Left lung (tissue), 10 donors: ENCODE results near the gene PFAS. TPM values are rescaled to one million over a fixed set of nuclear protein-coding genes. Genes with fewer than 3 reads are reported as not detected.

Experiments used
- ATAC-seq: fragments of 200-7000 bp; cut with Tn5 transposase; one replicate; pipeline ENCODE4 v1.9.1; 2020; ENCODE audit warnings: moderate library complexity
- DNase-seq, 4 donors: peaks; one replicate each; pipeline ENCODE4 v3.0.0-alpha.2; 2013 to 2020
- H3K27ac ChIP-seq, 2 donors: fragments of 200-600 bp; sonication (generic) in 1 of 2; one replicate each; pipeline versions ENCODE4 v1.5.0 to v1.8.0; 2020 to 2021
- H3K27me3 ChIP-seq, 2 donors: fragments of 200-600 bp; sonication (generic) in 1 of 2; one replicate each; pipeline versions ENCODE4 v1.5.0 to v1.8.0; 2020 to 2021
- H3K36me3 ChIP-seq, 2 donors: fragments of 200-600 bp; sonication (generic) in 1 of 2; one replicate each; pipeline versions ENCODE4 v1.5.0 to v1.8.0; 2020 to 2021
- H3K4me1 ChIP-seq, 2 donors: fragments of 200-600 bp; one replicate each; pipeline ENCODE4 v1.8.0; 2021
- H3K4me3 ChIP-seq, 2 donors: fragments of 200-600 bp; sonication (generic) in 1 of 2; one replicate each; pipeline versions ENCODE4 v1.5.0 to v1.8.0; 2020 to 2021; ENCODE audit warnings: mild to moderate bottlenecking in 1 of 2
- H3K9me3 ChIP-seq, 2 donors: fragments of 200-600 bp; sonication (generic) in 1 of 2; one replicate each; pipeline versions ENCODE4 v1.5.0 to v1.8.0; 2020 to 2021
- intact Hi-C, 2 donors: fragments of 100-400 bp; cut with DNase I; formaldehyde crosslinking; loops; one replicate each; pipeline versions ENCODE4 v1.11.2 to v1.14.2; 2022
- polyA plus RNA-seq, 6 donors: library from polyadenylated mRNA; unstranded; fragments of 120-200 nt; gene quantifications; one replicate each; pipeline ENCODE4 v1.2.1, GENCODE V29; 2013; ENCODE audit not compliant: insufficient read length in 6 of 6
- total RNA-seq, 2 donors: library from RNA; stranded (reverse); fragmentation: NEBNext Ultra II Directional; extraction: Animal tissue kit (Norgen Biotek cat#: 25700); gene quantifications; one replicate each; pipeline ENCODE4 v1.2.1, GENCODE V29; 2021
- TF ChIP-seq, protein P1 (sequence below), 2 donors: fragments of 200-600 bp; sonication (generic) in 1 of 2; IDR thresholded peaks; one replicate each; pipeline versions ENCODE4 v1.5.0 to v1.8.0; 2021; ENCODE audit warnings: antibody characterized with exemption in 2 of 2
- donor health status: DM: no; HTN: yes; CAD: no.
- donor health status: DM: no; HTN: no; CAD: no.

PFAS gene
- total and polyA plus RNA-seq, 8 donors = 25.9 to 51.0 (median 41.7) TPM

DNA sequence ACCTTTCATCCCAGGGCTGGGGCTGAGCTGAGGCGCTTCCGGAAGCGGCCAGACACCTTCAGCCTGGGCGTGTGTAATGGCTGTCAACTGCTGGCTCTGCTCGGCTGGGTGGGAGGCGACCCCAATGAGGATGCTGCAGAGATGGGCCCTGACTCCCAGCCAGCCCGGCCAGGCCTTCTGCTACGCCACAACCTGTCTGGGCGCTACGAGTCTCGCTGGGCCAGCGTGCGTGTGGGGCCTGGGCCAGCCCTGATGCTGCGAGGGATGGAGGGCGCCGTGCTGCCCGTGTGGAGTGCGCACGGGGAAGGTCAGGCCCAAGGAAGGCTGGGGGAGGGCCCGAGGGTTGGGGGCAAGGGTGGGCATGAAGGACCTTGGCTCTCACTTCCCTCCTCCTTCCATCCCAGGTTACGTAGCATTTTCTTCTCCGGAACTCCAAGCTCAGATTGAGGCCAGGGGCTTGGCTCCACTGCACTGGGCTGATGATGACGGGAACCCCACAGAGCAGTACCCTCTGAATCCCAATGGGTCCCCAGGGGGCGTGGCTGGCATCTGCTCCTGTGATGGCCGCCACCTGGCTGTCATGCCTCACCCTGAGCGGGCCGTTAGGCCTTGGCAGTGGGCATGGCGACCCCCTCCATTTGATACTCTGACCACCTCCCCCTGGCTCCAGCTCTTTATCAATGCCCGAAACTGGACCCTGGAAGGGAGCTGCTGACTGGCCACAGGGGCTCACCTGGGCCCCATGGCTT is 19.6 kb downstream of the PFAS start:
- intact Hi-C loops = no loop called here
- DNase-seq = no peak
- H3K9me3 ChIP-seq = no peaks in the 10 kb centered on the region
- ATAC-seq = no peak
- H3K27me3 ChIP-seq = no peaks in the 10 kb centered on the region
- no peak overlapping the region for H3K27ac ChIP-seq
- H3K36me3 ChIP-seq = peaks cover 0 to 62% of the 10 kb centered on the region in 2 donors
- H3K4me3 ChIP-seq = no peak overlapping the region
- H3K4me1 ChIP-seq = no peaks in the 10 kb centered on the region
- TF ChIP-seq, protein P1, sequence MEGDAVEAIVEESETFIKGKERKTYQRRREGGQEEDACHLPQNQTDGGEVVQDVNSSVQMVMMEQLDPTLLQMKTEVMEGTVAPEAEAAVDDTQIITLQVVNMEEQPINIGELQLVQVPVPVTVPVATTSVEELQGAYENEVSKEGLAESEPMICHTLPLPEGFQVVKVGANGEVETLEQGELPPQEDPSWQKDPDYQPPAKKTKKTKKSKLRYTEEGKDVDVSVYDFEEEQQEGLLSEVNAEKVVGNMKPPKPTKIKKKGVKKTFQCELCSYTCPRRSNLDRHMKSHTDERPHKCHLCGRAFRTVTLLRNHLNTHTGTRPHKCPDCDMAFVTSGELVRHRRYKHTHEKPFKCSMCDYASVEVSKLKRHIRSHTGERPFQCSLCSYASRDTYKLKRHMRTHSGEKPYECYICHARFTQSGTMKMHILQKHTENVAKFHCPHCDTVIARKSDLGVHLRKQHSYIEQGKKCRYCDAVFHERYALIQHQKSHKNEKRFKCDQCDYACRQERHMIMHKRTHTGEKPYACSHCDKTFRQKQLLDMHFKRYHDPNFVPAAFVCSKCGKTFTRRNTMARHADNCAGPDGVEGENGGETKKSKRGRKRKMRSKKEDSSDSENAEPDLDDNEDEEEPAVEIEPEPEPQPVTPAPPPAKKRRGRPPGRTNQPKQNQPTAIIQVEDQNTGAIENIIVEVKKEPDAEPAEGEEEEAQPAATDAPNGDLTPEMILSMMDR (IDR thresholded peaks at IDR 0.05) = no peak

- Histone ChIP-seq H3K4me1 (no peaks in the 10 kb centered on the region), H3K27me3 (no peaks in the 10 kb centered on the region), H3K27ac (no peak overlapping the region), H3K36me3 (peaks cover 0 to 25% of the 10 kb centered on the region in 2 donors), H3K4me3 (no peak overlapping the region), H3K9me3 (no peaks in the 10 kb centered on the region)
- no peak for ATAC-seq
- TF ChIP-seq, protein P1 (IDR thresholded peaks at IDR 0.05) = no peak
- DNase-seq = no peak
- intact Hi-C loops = no loop called here
Measured at GRCh38 chr17:8272421-8272820, 23.3 kb downstream of the PFAS start.

GRCh38 chr17:8273884-8274444 is 24.9 kb downstream of the PFAS start:
- intact Hi-C loops = no loop called here
- H3K27ac ChIP-seq = no peak overlapping the region

GRCh38 chr17:8274816-8275215 is 25.7 kb downstream of the PFAS start:
- no peak overlapping the region for H3K4me3 ChIP-seq
- DNase-seq (no peak), ATAC-seq (peak; percentile 25)
- no peaks in the 10 kb centered on the region for H3K4me1 ChIP-seq
- H3K36me3 ChIP-seq = peaks cover 0 to 6% of the 10 kb centered on the region in 2 donors
- TF ChIP-seq, protein P1 (IDR thresholded peaks at IDR 0.05) = no peak
- no peaks in the 10 kb centered on the region for H3K9me3 ChIP-seq
- H3K27me3 ChIP-seq = no peaks in the 10 kb centered on the region
- intact Hi-C loops = no loop called here
- H3K27ac ChIP-seq = no peak overlapping the region

More at GRCh38 chr17:8273884-8274444, 24.9 kb downstream of the PFAS start:
- DNase-seq (peak in 1 of 4 donors; percentile 66), ATAC-seq (peak; percentile 70)
- H3K9me3 ChIP-seq = no peaks in the 10 kb centered on the region
- no peaks in the 10 kb centered on the region for H3K27me3 ChIP-seq
- TF ChIP-seq, protein P1 (IDR thresholded peaks at IDR 0.05) = no peak
- H3K4me3 ChIP-seq = no peak overlapping the region
- no peaks in the 10 kb centered on the region for H3K4me1 ChIP-seq
- peaks cover 0 to 15% of the 10 kb centered on the region in 2 donors for H3K36me3 ChIP-seq

DNA sequence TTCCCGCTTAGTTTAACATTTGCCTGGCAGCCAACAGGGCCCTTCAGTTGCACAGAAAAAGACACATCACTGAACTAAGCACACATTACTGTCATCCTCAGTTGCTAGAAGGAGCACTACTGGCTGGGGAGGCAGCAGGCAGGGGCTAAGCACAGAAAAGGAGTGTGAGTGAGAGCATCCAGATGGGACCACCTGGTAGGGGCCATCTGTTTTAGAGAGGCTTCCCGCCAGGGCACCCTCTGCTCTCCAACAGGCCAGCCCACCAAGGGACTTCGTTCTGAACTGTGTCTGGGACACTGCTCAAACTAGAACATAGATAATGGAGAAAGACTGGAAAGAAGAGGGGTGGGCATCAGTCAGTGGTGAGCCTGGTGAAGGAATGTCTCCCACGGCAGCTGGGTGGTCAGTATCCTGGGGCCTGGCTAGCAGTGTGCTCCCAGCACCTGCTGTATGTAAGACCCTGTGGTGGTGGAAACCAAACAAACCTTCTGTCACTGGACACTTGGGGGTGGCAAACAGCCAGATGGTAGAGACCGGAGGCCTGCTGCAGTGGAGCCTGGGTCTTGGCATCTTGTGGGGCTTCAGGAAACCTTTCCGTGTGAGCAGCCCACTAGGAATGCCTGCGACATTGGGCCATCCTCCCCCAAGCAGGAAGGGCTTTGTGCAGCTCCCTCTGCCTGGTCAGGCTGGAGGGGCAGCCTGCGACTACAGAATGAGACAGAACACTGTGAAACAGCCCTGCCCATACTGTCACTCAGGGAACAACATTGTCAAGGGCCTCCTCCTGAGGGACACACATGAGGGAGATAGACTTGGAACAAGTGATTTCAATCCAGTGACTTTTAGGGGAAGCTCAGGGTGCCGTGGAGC is 26.6 kb downstream of the PFAS start:
- no peak overlapping the region for H3K27ac ChIP-seq
- no peak overlapping the region for H3K4me3 ChIP-seq
- intact Hi-C loops = no loop called here
- DNase-seq = peak in 1 of 4 donors; percentile 20
- TF ChIP-seq, protein P1 (IDR thresholded peaks at IDR 0.05) = no peak
- H3K36me3 ChIP-seq = no peaks in the 10 kb centered on the region
- no peaks in the 10 kb centered on the region for H3K4me1 ChIP-seq
- H3K27me3 ChIP-seq = no peaks in the 10 kb centered on the region
- no peak for ATAC-seq
- no peaks in the 10 kb centered on the region for H3K9me3 ChIP-seq
